Mesothelial cell of epicardium (in vitro differentiated cells): Measurements from ENCODE around the gene EMILIN2. TPM values are rescaled to one million over a fixed set of nuclear protein-coding genes. Genes with fewer than 3 reads are reported as not detected.
A peak's percentile ranks its signal among the peaks of the same experiment; 100 is the strongest.

Experiments
- DNase-seq, 2 experiments: peaks; one replicate each; pipeline ENCODE4 v3.0.0; 2021; ENCODE audit warnings: low spot score in 2 of 2; ENCODE audit not compliant: unreplicated experiment in 2 of 2
- H3K27ac Mint-ChIP-seq: 2 replicates; pipeline ENCODE4 v1.8.0; 2021; ENCODE audit warnings: mixed read lengths
- H3K27me3 Mint-ChIP-seq: 2 replicates; pipeline ENCODE4 v1.8.0; 2021; ENCODE audit warnings: low read depth, mixed read lengths
- H3K36me3 Mint-ChIP-seq: 2 replicates; pipeline ENCODE4 v1.8.0; 2021; ENCODE audit warnings: mixed read lengths
- H3K4me1 Mint-ChIP-seq: 2 replicates; pipeline ENCODE4 v1.8.0; 2021; ENCODE audit warnings: mixed read lengths
- H3K4me3 Mint-ChIP-seq: 2 replicates; pipeline ENCODE4 v1.8.0; 2021; ENCODE audit warnings: mild to moderate bottlenecking, moderate library complexity, mixed read lengths
- H3K9me3 Mint-ChIP-seq: 2 replicates; pipeline ENCODE4 v1.8.0; 2021; ENCODE audit warnings: mixed read lengths
- total RNA-seq: library from RNA; stranded (reverse); gene quantifications from 3 replicates; pipeline ENCODE4 v1.2.1, GENCODE V29; 2021
- TF ChIP-seq, protein P1 (sequence below): fragments of 200-600 bp; sonication (generic); IDR thresholded peaks from one replicate; pipeline ENCODE4 v1.5.0; 2021; ENCODE audit warnings: antibody characterized with exemption; ENCODE audit not compliant: unreplicated experiment

The EMILIN2 gene
- total RNA-seq, 1 donor from 2014 or later: 30.2 TPM

DNA sequence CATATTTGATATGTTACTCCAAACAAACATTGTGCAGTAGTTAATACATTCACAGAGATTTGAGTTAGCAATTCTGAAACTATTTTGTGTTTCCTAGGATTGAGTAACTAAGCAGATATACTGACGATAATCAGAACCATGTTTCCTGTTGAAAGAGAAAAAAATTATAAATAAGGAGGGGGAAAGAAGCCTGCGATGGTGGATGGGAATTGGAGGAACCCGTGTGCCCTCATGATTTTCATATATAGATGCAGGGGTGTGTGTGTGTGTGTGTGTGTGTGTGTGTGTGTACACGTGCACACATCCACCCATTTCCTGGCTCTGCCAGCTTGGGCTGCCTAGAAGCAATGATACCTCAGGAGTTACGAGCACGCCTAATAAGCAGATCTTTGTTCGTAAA, 109.2 kb downstream of the EMILIN2 start:
- peaks cover 6% of the 10 kb centered on the region for H3K4me1 Mint-ChIP-seq
- no peak for DNase-seq
- TF ChIP-seq, protein P1, sequence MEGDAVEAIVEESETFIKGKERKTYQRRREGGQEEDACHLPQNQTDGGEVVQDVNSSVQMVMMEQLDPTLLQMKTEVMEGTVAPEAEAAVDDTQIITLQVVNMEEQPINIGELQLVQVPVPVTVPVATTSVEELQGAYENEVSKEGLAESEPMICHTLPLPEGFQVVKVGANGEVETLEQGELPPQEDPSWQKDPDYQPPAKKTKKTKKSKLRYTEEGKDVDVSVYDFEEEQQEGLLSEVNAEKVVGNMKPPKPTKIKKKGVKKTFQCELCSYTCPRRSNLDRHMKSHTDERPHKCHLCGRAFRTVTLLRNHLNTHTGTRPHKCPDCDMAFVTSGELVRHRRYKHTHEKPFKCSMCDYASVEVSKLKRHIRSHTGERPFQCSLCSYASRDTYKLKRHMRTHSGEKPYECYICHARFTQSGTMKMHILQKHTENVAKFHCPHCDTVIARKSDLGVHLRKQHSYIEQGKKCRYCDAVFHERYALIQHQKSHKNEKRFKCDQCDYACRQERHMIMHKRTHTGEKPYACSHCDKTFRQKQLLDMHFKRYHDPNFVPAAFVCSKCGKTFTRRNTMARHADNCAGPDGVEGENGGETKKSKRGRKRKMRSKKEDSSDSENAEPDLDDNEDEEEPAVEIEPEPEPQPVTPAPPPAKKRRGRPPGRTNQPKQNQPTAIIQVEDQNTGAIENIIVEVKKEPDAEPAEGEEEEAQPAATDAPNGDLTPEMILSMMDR: no peak
- peaks cover 43% of the 10 kb centered on the region for H3K36me3 Mint-ChIP-seq
- H3K27me3 Mint-ChIP-seq: no peaks in the 10 kb centered on the region
- peak overlapping the region; percentile 30 for H3K27ac Mint-ChIP-seq
- H3K9me3 Mint-ChIP-seq: peaks cover 8% of the 10 kb centered on the region
- no peak overlapping the region for H3K4me3 Mint-ChIP-seq

GRCh38 chr18:2958819-2959298, 112.1 kb downstream of the EMILIN2 start:
- Mint-ChIP-seq H3K27ac (peak overlapping the region; percentile 25), H3K4me1 (peaks cover 25% of the 10 kb centered on the region), H3K27me3 (no peaks in the 10 kb centered on the region), H3K4me3 (no peak overlapping the region), H3K9me3 (no peaks in the 10 kb centered on the region), H3K36me3 (peaks cover 26% of the 10 kb centered on the region)
- TF ChIP-seq, protein P1: no peak
- no peak for DNase-seq

GRCh38 chr18:2959341-2959740, 112.5 kb downstream of the EMILIN2 start:
- no peaks in the 10 kb centered on the region for H3K27me3 Mint-ChIP-seq
- no peak for DNase-seq
- H3K4me1 Mint-ChIP-seq: peaks cover 25% of the 10 kb centered on the region
- H3K9me3 Mint-ChIP-seq: no peaks in the 10 kb centered on the region
- H3K36me3 Mint-ChIP-seq: peaks cover 22% of the 10 kb centered on the region
- no peak overlapping the region for H3K4me3 Mint-ChIP-seq
- TF ChIP-seq, protein P1: no peak
- H3K27ac Mint-ChIP-seq: no peak overlapping the region

DNA sequence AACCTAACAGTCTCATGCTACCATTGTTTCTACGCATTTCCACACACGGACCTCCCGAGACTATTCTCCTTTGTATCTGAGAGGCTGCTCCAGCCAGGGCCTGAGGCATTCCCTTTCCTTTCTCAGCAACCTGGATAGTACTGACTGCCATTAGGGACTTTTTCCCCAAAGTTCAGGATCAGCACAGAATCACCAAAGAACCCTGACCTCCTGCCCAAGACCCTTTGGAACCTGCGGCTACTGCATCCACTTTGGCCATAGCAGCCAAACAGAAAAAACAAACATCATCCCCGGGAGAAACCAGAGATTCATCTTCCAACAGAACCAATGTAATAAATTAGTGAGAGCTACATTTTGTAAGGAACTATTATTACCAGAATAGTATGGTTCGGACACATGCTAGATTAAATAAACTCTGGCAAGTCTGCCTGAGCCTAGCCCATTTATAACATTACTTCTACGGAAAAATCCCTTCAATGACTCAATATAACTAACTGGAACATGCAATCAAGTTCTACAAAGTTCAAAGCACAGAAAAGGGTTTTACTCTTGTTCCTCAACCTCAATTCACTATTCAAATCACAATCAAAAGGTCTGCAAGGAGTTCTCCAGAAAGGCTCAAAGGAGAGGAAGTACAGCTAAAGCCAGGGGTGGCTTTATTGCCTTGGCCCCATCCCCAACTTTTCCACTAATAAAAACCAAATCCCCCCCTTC, 114.3 kb downstream of the EMILIN2 start:
- H3K27ac Mint-ChIP-seq: peak overlapping the region; percentile 79
- TF ChIP-seq, protein P1: no peak
- no peak overlapping the region for H3K4me3 Mint-ChIP-seq

DNA sequence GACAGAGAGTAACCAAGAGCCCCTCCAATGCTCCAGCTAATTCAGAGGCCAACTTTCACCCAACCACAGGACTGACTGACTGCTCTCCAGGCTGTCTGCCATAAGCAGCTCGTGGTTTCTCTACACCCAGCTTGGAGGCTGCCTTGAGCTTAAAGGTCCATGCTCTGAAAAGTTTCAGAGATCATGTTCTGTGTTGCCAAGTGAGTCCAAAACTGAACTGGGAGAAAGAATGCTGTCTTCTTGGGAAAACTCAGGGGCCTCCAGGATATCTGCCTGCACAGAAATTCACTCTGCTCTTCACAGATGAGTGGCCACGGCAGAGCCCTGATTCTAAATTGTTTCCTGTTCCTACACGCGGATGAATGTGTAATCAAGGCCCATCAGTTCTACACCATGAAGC, 115.0 kb downstream of the EMILIN2 start:
- TF ChIP-seq, protein P1: no peak
- no peak for DNase-seq
- no peaks in the 10 kb centered on the region for H3K27me3 Mint-ChIP-seq
- peaks cover 29% of the 10 kb centered on the region for H3K4me1 Mint-ChIP-seq
- peaks cover 6% of the 10 kb centered on the region for H3K36me3 Mint-ChIP-seq
- H3K9me3 Mint-ChIP-seq: no peaks in the 10 kb centered on the region
- peak overlapping the region; percentile 79 for H3K27ac Mint-ChIP-seq
- H3K4me3 Mint-ChIP-seq: no peak overlapping the region

More for the DNA sequence above, 114.3 kb downstream of the EMILIN2 start:
- H3K9me3 Mint-ChIP-seq: no peaks in the 10 kb centered on the region
- H3K36me3 Mint-ChIP-seq: peaks cover 10% of the 10 kb centered on the region
- H3K27me3 Mint-ChIP-seq: no peaks in the 10 kb centered on the region
- DNase-seq: no peak
- H3K4me1 Mint-ChIP-seq: peaks cover 29% of the 10 kb centered on the region
